GM19467 (cell line): Measurements from ENCODE around the gene HAS3.
"Not testable (repeated sequence)": the region's sequence is repeated elsewhere in the genome, so short reads cannot be mapped to it uniquely, and the experiment has no call there.

Experiments used
- ATAC-seq: cut with Tn5 transposase; IDR thresholded peaks from one replicate; pipeline ENCODE4 v1.9.1; 2021; ENCODE audit warnings: mild to moderate bottlenecking, moderate library complexity; ENCODE audit not compliant: unreplicated experiment

Gene HAS3

GRCh38 chr16:69141014-69141413, 35.6 kb downstream of the HAS3 start:
- ATAC-seq, result no peak

- ATAC-seq, result no peak
These were observed 36.5 kb downstream of the HAS3 start for GRCh38 chr16:69141936-69142335.

- no peak for ATAC-seq
These were observed 37.7 kb downstream of the HAS3 start for GRCh38 chr16:69143116-69143515.

- no peak for ATAC-seq
These were observed 40.2 kb downstream of the HAS3 start for GRCh38 chr16:69145658-69146057.

- ATAC-seq, result not testable (repeated sequence)
These were observed 44.2 kb downstream of the HAS3 start for GRCh38 chr16:69149621-69150020.

- ATAC-seq, result no peak
These were observed 44.9 kb downstream of the HAS3 start for GRCh38 chr16:69150146-69150865.

GRCh38 chr16:69157196-69157595, 51.7 kb downstream of the HAS3 start:
- ATAC-seq, result no peak

- ATAC-seq, result no peak
These were observed 54.7 kb downstream of the HAS3 start for GRCh38 chr16:69160192-69160591.

GRCh38 chr16:69165584-69165983, 60.1 kb downstream of the HAS3 start:
- no peak for ATAC-seq

GRCh38 chr16:69166221-69166833, 60.9 kb downstream of the HAS3 start:
- no peak for ATAC-seq

- ATAC-seq, result no peak
These were observed 61.8 kb downstream of the HAS3 start for GRCh38 chr16:69166946-69167930.
